A549 treated with GW870086 at 1 μM for 4 hours (cell line): ENCODE measurements around the gene WDR64. TPM values are rescaled to one million over a fixed set of nuclear protein-coding genes. Genes with fewer than 3 reads are reported as not detected.

Source experiments
- total RNA-seq: library from RNA; stranded (reverse); fragments of 200-300 nt; extraction: Qiagen RNA extraction; gene quantifications from 5 replicates; pipeline ENCODE4 v1.2.3, GENCODE V29; 2022; ENCODE audit warnings: low read depth

The WDR64 gene
- total RNA-seq, result not detected in 5 replicates

DNA sequence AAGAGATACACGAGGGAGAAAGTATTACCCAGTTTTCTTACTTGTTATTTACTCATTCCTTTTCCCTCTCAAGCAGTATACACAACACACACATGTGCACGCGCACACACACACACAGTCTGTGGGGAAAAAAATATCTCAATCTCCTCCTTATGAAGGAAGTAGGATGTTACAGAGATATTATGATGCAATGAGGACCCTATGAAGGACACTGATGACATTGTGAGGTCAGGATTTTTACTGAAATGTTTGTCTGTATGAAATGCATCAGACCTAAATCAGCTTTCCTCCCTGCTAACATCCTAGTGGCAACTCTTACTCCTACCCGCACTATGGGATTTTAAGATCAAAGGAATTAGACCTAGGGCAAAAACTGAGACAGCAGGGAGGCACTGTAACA lies at the start of gene WDR64:
Gene WDR64 (plus strand): TSS at position 270 of the 400 bp plus-strand sequence. CDS start 204 bp downstream, outside the sequence.

DNA sequence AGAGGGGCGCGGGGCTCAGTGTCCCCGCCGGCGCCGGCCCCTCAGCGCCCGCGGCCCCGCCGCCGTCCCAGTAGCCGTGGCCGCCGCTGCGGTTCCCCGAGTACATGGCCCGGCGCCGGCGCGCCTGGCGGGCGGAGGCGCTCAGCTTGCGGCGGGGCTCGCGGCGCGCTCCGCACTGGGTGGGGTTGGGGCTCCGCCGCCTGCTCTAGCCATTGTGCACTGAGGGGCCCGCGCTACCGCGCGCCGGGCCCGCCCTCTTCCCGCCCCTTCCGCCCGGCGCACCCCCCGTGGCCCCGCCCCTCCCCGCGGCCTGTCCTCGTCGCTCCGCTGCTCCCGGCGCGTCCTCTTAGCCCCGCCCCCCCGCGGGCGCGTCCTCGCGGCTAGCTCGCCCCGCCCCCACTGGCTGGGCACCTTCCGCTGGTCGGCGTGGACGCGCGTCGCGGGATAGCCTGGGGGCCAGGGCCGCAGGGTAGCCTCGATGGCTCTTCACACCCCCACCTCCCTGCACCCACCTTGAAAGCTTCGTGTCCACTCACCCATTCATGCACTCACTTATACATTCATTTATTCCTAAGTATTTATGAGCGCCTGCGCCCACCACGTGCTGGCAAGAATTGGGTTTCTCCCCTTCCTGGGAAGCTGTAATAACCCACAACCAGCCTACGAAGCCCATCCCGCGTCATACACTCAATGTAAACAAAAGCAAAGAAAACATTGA lies 11.8 kb upstream of the WDR64 start, which contains the start of the genes CHML and OPN3:
Gene CHML (minus strand): TSS at position 221 of the 718 bp plus-strand sequence. CDS start 4,603 bp downstream, outside the sequence.
Gene OPN3 (minus strand): TSS at position 221 of the 718 bp plus-strand sequence. CDS start 115 bp downstream, at position 106.

DNA sequence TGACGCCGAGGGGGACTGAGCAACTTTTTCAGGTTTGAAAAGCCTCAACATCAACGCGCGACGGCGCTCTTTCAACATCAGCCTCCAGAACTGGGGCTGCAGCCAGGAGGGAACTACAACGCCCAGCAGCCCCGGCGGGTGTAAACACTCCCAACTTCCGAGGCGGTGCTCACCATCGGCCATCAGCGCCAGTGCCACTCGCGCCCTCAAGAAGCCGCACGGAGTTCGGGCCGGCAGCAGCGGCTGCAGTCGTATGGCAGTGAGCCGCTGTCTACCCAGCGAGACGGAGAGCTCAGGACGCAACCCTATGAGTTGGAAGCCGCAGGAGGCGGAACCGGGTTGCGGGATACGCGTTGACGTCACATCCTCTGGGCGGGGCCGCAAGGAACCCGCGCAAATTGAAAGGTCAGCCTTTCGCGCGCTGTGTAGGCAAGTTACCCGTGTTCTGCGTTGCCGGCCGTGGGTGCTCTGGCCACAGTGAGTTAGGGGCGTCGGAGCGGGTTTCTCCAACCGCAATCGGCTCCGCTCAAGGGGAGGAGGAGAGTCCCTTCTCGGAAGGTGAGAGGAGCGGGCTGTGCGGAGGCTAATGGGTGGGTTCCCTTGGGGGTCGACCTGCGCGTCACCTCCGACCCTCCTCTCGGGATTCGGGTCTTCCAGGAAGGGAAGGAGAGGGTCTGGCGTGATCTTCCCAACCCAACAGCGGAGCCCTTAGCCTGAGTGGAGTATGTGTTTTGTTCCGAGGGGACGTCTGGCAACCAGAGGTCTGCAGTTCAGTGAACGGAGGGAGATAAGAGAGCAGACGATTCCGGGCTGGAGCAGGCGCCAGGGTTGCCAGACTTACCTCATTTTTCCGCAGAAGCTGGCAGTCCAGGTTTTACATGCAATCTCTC lies 196.0 kb downstream of the WDR64 start, which contains the start of gene EXO1:
Gene EXO1 (plus strand): TSS at position 409 of the 890 bp plus-strand sequence. CDS start 2,222 bp downstream, outside the sequence.

Other genes with a start within 250 kb of the WDR64 start
- 84.0 to 91.7 TPM (median 88.7 TPM) in 5 replicates for gene FH, start 132.5 kb upstream of the WDR64 start, total RNA-seq
- gene KMO, start 119.9 kb upstream of the WDR64 start, total RNA-seq, result 0.58 to 1.4 TPM (median 0.90 TPM) in 5 replicates
- 6.7 to 10.7 TPM (median 8.8 TPM) in 5 replicates for gene CHML, start 11.9 kb upstream of the WDR64 start, total RNA-seq
- 56.4 to 69.2 TPM (median 61.8 TPM) in 5 replicates for gene OPN3, start 11.9 kb upstream of the WDR64 start, total RNA-seq
- gene EXO1, start 195.9 kb downstream of the WDR64 start, total RNA-seq, result 18.5 to 26.1 TPM (median 24.6 TPM) in 5 replicates